Activated gamma-delta T cell (primary cell): ENCODE results near the gene PNPT1.

Source experiments
- DNase-seq: peaks from one replicate; lab custom pipeline; 2025; lab: John Stamatoyannopoulos, UW

The PNPT1 gene

GRCh38 chr2:55668956-55669355 lies 24.7 kb downstream of the PNPT1 start:
- no peak for DNase-seq

GRCh38 chr2:55653255-55653654 lies 40.4 kb downstream of the PNPT1 start:
- DNase-seq = no peak

GRCh38 chr2:55649211-55649610 lies 44.4 kb downstream of the PNPT1 start:
- no peak for DNase-seq

- no peak for DNase-seq
Measured at GRCh38 chr2:55636831-55637230, 56.8 kb downstream of the PNPT1 start.

- no peak for DNase-seq
Measured at GRCh38 chr2:55628931-55629330, 64.7 kb downstream of the PNPT1 start.

- no peak for DNase-seq
Measured at GRCh38 chr2:55627915-55628314, 65.7 kb downstream of the PNPT1 start.

GRCh38 chr2:55621802-55622201 lies 71.8 kb downstream of the PNPT1 start:
- no peak for DNase-seq

- no peak for DNase-seq
Measured at GRCh38 chr2:55620123-55620779, 73.4 kb downstream of the PNPT1 start.

GRCh38 chr2:55618275-55619055 lies 75.2 kb downstream of the PNPT1 start:
- DNase-seq = no peak

- no peak for DNase-seq
Measured at GRCh38 chr2:55618025-55618274, 75.7 kb downstream of the PNPT1 start.

- DNase-seq = peak; percentile 99
Measured at GRCh38 chr2:55617175-55618024, 76.2 kb downstream of the PNPT1 start, which contains the start of gene PPP4R3B. PPP4R3B (minus strand) TSS chr2:55617622; CDS start chr2:55617285, 337 bp downstream.

GRCh38 chr2:55616551-55617174 lies 77.0 kb downstream of the PNPT1 start:
- DNase-seq = no peak

GRCh38 chr2:55611997-55612396 lies 81.6 kb downstream of the PNPT1 start:
- no peak for DNase-seq

GRCh38 chr2:55610954-55611743 lies 82.5 kb downstream of the PNPT1 start:
- no peak for DNase-seq

- DNase-seq = no peak
Measured at GRCh38 chr2:55609938-55610578, 83.6 kb downstream of the PNPT1 start.

- no peak for DNase-seq
Measured at GRCh38 chr2:55609193-55609794, 84.3 kb downstream of the PNPT1 start.

GRCh38 chr2:55607717-55608116 lies 85.9 kb downstream of the PNPT1 start:
- DNase-seq = no peak

GRCh38 chr2:55604027-55604565 lies 89.5 kb downstream of the PNPT1 start:
- no peak for DNase-seq

GRCh38 chr2:55601849-55602248 lies 91.8 kb downstream of the PNPT1 start:
- no peak for DNase-seq
